Measurements from ENCODE around the gene UXS1.

GRCh38 chr2:106140913-106141312, 53.2 kb downstream of the UXS1 start:
- no peak for TF ChIP-seq PATZ1 (CRISPR knock-in tag; IDR thresholded peaks at IDR 0.05; ENCODE audit: borderline replicate concordance)
- no peak for TF ChIP-seq POU6F1 (CRISPR knock-in tag; IDR thresholded peaks at IDR 0.05; ENCODE audit: borderline replicate concordance, low read depth)
- TF ChIP-seq ZNF8 (CRISPR knock-in tag; IDR thresholded peaks at IDR 0.05): no peak
- no peak for TF ChIP-seq TOX (CRISPR knock-in tag; IDR thresholded peaks at IDR 0.05; ENCODE audit: borderline replicate concordance)
- TF ChIP-seq ZNF70 (CRISPR knock-in tag; IDR thresholded peaks at IDR 0.05): no peak
- TF ChIP-seq RARB (CRISPR knock-in tag; IDR thresholded peaks at IDR 0.05): no peak
- TF ChIP-seq OSR1 (CRISPR knock-in tag; IDR thresholded peaks at IDR 0.05): no peak

All from SK-N-SH treated with all-trans-retinoic acid at 6 μM for 48 hours (cell line).